T-helper 2 cell treated with Interferon-gamma antibody and Interleukin-4, amounts not matched to agents 5 μg/mL and 100 μg/mL, for 36 hours (primary cell): ENCODE measurements around the gene PRDM7.
A peak's percentile ranks its signal among the peaks of the same experiment; 100 is the strongest.

Experiments
- DNase-seq: peaks from one replicate; pipeline ENCODE4 v3.0.0; 2021; ENCODE audit warnings: low spot score
- H3K27ac Mint-ChIP-seq: one replicate; pipeline ENCODE4 v1.8.0; 2021; ENCODE audit warnings: mild to moderate bottlenecking, mixed read lengths
- H3K27me3 Mint-ChIP-seq: one replicate; pipeline ENCODE4 v1.8.0; 2021; ENCODE audit warnings: low read depth, mixed read lengths
- H3K36me3 Mint-ChIP-seq: one replicate; pipeline ENCODE4 v1.8.0; 2021; ENCODE audit warnings: low read depth, mixed read lengths
- H3K4me1 Mint-ChIP-seq: one replicate; pipeline ENCODE4 v1.8.0; 2021; ENCODE audit warnings: low read depth, mixed read lengths
- H3K4me3 Mint-ChIP-seq: one replicate; pipeline ENCODE4 v1.8.0; 2022; ENCODE audit warnings: mild to moderate bottlenecking, moderate library complexity, mixed read lengths
- H3K9me3 Mint-ChIP-seq: one replicate; pipeline ENCODE4 v1.8.0; 2021; ENCODE audit warnings: mixed read lengths

The PRDM7 gene

GRCh38 chr16:90020260-90020837, 56.8 kb downstream of the PRDM7 start:
- H3K27ac Mint-ChIP-seq = no peak overlapping the region
- H3K9me3 Mint-ChIP-seq = peaks cover 5% of the 10 kb centered on the region
- H3K36me3 Mint-ChIP-seq = peaks cover 4% of the 10 kb centered on the region
- H3K27me3 Mint-ChIP-seq = peaks cover 21% of the 10 kb centered on the region
- peak overlapping the region; percentile 66 for H3K4me3 Mint-ChIP-seq
- no peak for DNase-seq
- peaks cover 4% of the 10 kb centered on the region for H3K4me1 Mint-ChIP-seq

- H3K27me3 Mint-ChIP-seq = peaks cover 23% of the 10 kb centered on the region
- DNase-seq = peak; percentile 26
- H3K4me1 Mint-ChIP-seq = peaks cover 4% of the 10 kb centered on the region
- peak overlapping the region; percentile 66 for H3K4me3 Mint-ChIP-seq
- peaks cover 4% of the 10 kb centered on the region for H3K36me3 Mint-ChIP-seq
- H3K27ac Mint-ChIP-seq = no peak overlapping the region
- peaks cover 5% of the 10 kb centered on the region for H3K9me3 Mint-ChIP-seq
Observed at GRCh38 chr16:90019543-90020259, 57.4 kb downstream of the PRDM7 start.

GRCh38 chr16:90018652-90019542, 58.2 kb downstream of the PRDM7 start, which contains the start of gene DBNDD1:
DBNDD1 (minus strand) TSS chr16:90019456; CDS start chr16:90019341, 115 bp downstream.
- Mint-ChIP-seq H3K36me3 (peaks cover 4% of the 10 kb centered on the region), H3K4me1 (peaks cover 4% of the 10 kb centered on the region), H3K9me3 (peaks cover 5% of the 10 kb centered on the region), H3K27ac (no peak within 1 kb of the TSS), H3K4me3 (peak within 1 kb of the TSS; percentile 72), H3K27me3 (peaks cover 23% of the 10 kb centered on the region)
- DNase-seq = no peak

GRCh38 chr16:90018297-90018651, 58.9 kb downstream of the PRDM7 start:
- Mint-ChIP-seq H3K36me3 (peaks cover 4% of the 10 kb centered on the region), H3K9me3 (peaks cover 5% of the 10 kb centered on the region), H3K27me3 (peaks cover 23% of the 10 kb centered on the region), H3K4me3 (peak overlapping the region; percentile 72), H3K27ac (no peak overlapping the region), H3K4me1 (peaks cover 4% of the 10 kb centered on the region)
- no peak for DNase-seq

GRCh38 chr16:90016339-90016950, 60.7 kb downstream of the PRDM7 start:
- no peaks in the 10 kb centered on the region for H3K9me3 Mint-ChIP-seq
- H3K4me1 Mint-ChIP-seq = no peaks in the 10 kb centered on the region
- peaks cover 2% of the 10 kb centered on the region for H3K36me3 Mint-ChIP-seq
- no peak for DNase-seq
- H3K4me3 Mint-ChIP-seq = no peak overlapping the region
- peaks cover 23% of the 10 kb centered on the region for H3K27me3 Mint-ChIP-seq
- no peak overlapping the region for H3K27ac Mint-ChIP-seq

GRCh38 chr16:90015586-90016338, 61.4 kb downstream of the PRDM7 start:
- Mint-ChIP-seq H3K9me3 (no peaks in the 10 kb centered on the region), H3K36me3 (peaks cover 2% of the 10 kb centered on the region), H3K4me3 (no peak overlapping the region), H3K27me3 (peaks cover 23% of the 10 kb centered on the region), H3K27ac (no peak overlapping the region), H3K4me1 (no peaks in the 10 kb centered on the region)
- DNase-seq = no peak

GRCh38 chr16:90012991-90013745, 64.0 kb downstream of the PRDM7 start:
- DNase-seq = no peak
- Mint-ChIP-seq H3K27ac (no peak overlapping the region), H3K4me3 (no peak overlapping the region), H3K4me1 (peaks cover 11% of the 10 kb centered on the region), H3K36me3 (no peaks in the 10 kb centered on the region), H3K9me3 (no peaks in the 10 kb centered on the region), H3K27me3 (peaks cover 15% of the 10 kb centered on the region)

GRCh38 chr16:90011908-90012501, 65.1 kb downstream of the PRDM7 start:
- Mint-ChIP-seq H3K4me1 (peaks cover 11% of the 10 kb centered on the region), H3K27me3 (peaks cover 9% of the 10 kb centered on the region), H3K4me3 (no peak overlapping the region), H3K36me3 (no peaks in the 10 kb centered on the region), H3K27ac (no peak overlapping the region), H3K9me3 (no peaks in the 10 kb centered on the region)
- DNase-seq = no peak

- Mint-ChIP-seq H3K4me3 (no peak overlapping the region), H3K27me3 (peaks cover 7% of the 10 kb centered on the region), H3K9me3 (no peaks in the 10 kb centered on the region), H3K36me3 (no peaks in the 10 kb centered on the region), H3K27ac (no peak overlapping the region), H3K4me1 (peaks cover 11% of the 10 kb centered on the region)
- DNase-seq = no peak
Observed at GRCh38 chr16:90011508-90011819, 65.7 kb downstream of the PRDM7 start.

GRCh38 chr16:90010676-90011507, 66.2 kb downstream of the PRDM7 start:
- H3K9me3 Mint-ChIP-seq = no peaks in the 10 kb centered on the region
- H3K4me3 Mint-ChIP-seq = no peak overlapping the region
- peaks cover 5% of the 10 kb centered on the region for H3K27me3 Mint-ChIP-seq
- peaks cover 11% of the 10 kb centered on the region for H3K4me1 Mint-ChIP-seq
- H3K27ac Mint-ChIP-seq = no peak overlapping the region
- no peaks in the 10 kb centered on the region for H3K36me3 Mint-ChIP-seq
- DNase-seq = no peak

GRCh38 chr16:90009172-90009899, 67.8 kb downstream of the PRDM7 start:
- no peaks in the 10 kb centered on the region for H3K9me3 Mint-ChIP-seq
- peaks cover 3% of the 10 kb centered on the region for H3K27me3 Mint-ChIP-seq
- no peak overlapping the region for H3K27ac Mint-ChIP-seq
- peaks cover 11% of the 10 kb centered on the region for H3K4me1 Mint-ChIP-seq
- no peaks in the 10 kb centered on the region for H3K36me3 Mint-ChIP-seq
- peak overlapping the region; percentile 67 for H3K4me3 Mint-ChIP-seq
- DNase-seq = no peak
